IMR-90 (cell line): ENCODE data around the gene FBXL20. TPM values are rescaled to one million over a fixed set of nuclear protein-coding genes. Genes with fewer than 3 reads are reported as not detected.

Experiments
- ATAC-seq: fragments of 200-7000 bp; cut with Tn5 transposase; 2 replicates; pipeline ENCODE4 v1.9.1; 2020; ENCODE audit warnings: low read depth, mild to moderate bottlenecking, moderate library complexity
- BruUV-seq: library from RNA; stranded (reverse); fragments of 400-500 nt; replicated peaks from 2 replicates; lab custom pipeline; 2021; lab: Mats Ljungman, UMichigan
- CTCF ChIA-PET: fragments of 300-600 bp; formaldehyde crosslinking; extraction: SDS; loops from one replicate; lab custom pipeline; 2021; ENCODE audit warnings: antibody characterized with exemption; lab: Yijun Ruan, JAX
- POLR2A ChIA-PET: fragments of 300-600 bp; sonication (Branson Sonifier 250); formaldehyde crosslinking; loops from one replicate; lab custom pipeline; 2022; ENCODE audit warnings: antibody characterized with exemption; ENCODE audit not compliant: unreplicated experiment; lab: Charles Lee
- DNase-seq: peaks from one replicate; pipeline ENCODE4 v3.0.0; 2013
- H2AFZ ChIP-seq: replicated peaks from 2 replicates; pipeline ENCODE3; 2013; ENCODE audit warnings: low read length, mild to moderate bottlenecking; ENCODE audit not compliant: poor library complexity
- H2AK5ac ChIP-seq: 2 replicates; pipeline ENCODE4 v1.6.1; 2013; ENCODE audit warnings: low read depth, low read length, inconsistent platforms
- H2AK9ac ChIP-seq: replicated peaks from 2 replicates; pipeline ENCODE3; 2013; ENCODE audit warnings: mild to moderate bottlenecking, low read depth, low read length, moderate library complexity; ENCODE audit not compliant: poor library complexity
- H2BK120ac ChIP-seq: 2 replicates; pipeline ENCODE4 v1.6.1; 2013; ENCODE audit warnings: low read depth, low read length, inconsistent platforms
- H2BK15ac ChIP-seq: 3 replicates; pipeline ENCODE4 v1.6.1; 2013; ENCODE audit warnings: low read depth, low read length, inconsistent platforms
- H2BK20ac ChIP-seq: 2 replicates; pipeline ENCODE4 v1.6.1; 2013; ENCODE audit warnings: low read depth, mild to moderate bottlenecking, inconsistent platforms, low read length, moderate library complexity
- H2BK5ac ChIP-seq: 2 replicates; pipeline ENCODE4 v1.6.1; 2013; ENCODE audit warnings: mild to moderate bottlenecking, low read depth, low read length, inconsistent platforms; ENCODE audit not compliant: poor library complexity, severe bottlenecking
- H3K14ac ChIP-seq: replicated peaks from 2 replicates; pipeline ENCODE4 v1.6.1; 2013; ENCODE audit warnings: low read depth, low read length, inconsistent platforms
- H3K18ac ChIP-seq: 2 replicates; pipeline ENCODE4 v1.6.1; 2013; ENCODE audit warnings: low read depth, low read length, control low read depth
- H3K23ac ChIP-seq: 2 replicates; pipeline ENCODE4 v1.6.1; 2013; ENCODE audit warnings: low read depth, low read length, inconsistent platforms
- H3K27ac ChIP-seq: 2 replicates; pipeline ENCODE4 v1.5.1; 2013; ENCODE audit warnings: mild to moderate bottlenecking, control low read depth, low read length; ENCODE audit not compliant: insufficient read depth
- H3K27me3 ChIP-seq: 2 replicates; pipeline ENCODE4 v1.6.1; 2013; ENCODE audit warnings: low read length; ENCODE audit not compliant: control insufficient read depth, insufficient read depth
- H3K36me3 ChIP-seq: 2 replicates; pipeline ENCODE4 v1.6.1; 2013; ENCODE audit warnings: low read length, mixed read lengths; ENCODE audit not compliant: control insufficient read depth, insufficient read depth
- H3K4ac ChIP-seq: 2 replicates; pipeline ENCODE4 v1.6.1; 2013; ENCODE audit warnings: low read depth, low read length, inconsistent platforms
- H3K4me1 ChIP-seq: 2 replicates; pipeline ENCODE4 v1.6.1; 2013; ENCODE audit warnings: low read length, mixed read lengths; ENCODE audit not compliant: control insufficient read depth, insufficient read depth
- H3K4me2 ChIP-seq: 2 replicates; pipeline ENCODE4 v1.6.1; 2013; ENCODE audit warnings: low read depth, mild to moderate bottlenecking, control low read depth, low read length, moderate library complexity
- H3K4me3 ChIP-seq: 2 replicates; pipeline ENCODE4 v1.5.1; 2013; ENCODE audit warnings: low read depth, mild to moderate bottlenecking, control low read depth, low read length, moderate library complexity; ENCODE audit not compliant: insufficient read depth
- H3K56ac ChIP-seq: 2 replicates; pipeline ENCODE4 v1.6.1; 2013; ENCODE audit warnings: low read length, inconsistent platforms; ENCODE audit not compliant: insufficient read depth; ENCODE audit errors: extremely low read depth
- H3K79me1 ChIP-seq, 2 experiments: 2 replicates each; pipeline ENCODE4 v1.6.1; 2013; ENCODE audit warnings: low read length in 2 of 2, inconsistent platforms in 1 of 2, low read depth in 1 of 2
- H3K9ac ChIP-seq: 2 replicates; pipeline ENCODE4 v1.6.1; 2013; ENCODE audit warnings: low read depth, low read length, control low read depth
- H3K9me1 ChIP-seq: 2 replicates; pipeline ENCODE4 v1.6.1; 2013; ENCODE audit warnings: low read length, inconsistent platforms; ENCODE audit not compliant: insufficient read depth
- H3K9me3 ChIP-seq: 2 replicates; pipeline ENCODE4 v1.6.1; 2013; ENCODE audit warnings: low read length; ENCODE audit not compliant: control insufficient read depth, insufficient read depth
- H4K20me1 ChIP-seq: 2 replicates; pipeline ENCODE4 v1.6.1; 2013; ENCODE audit warnings: low read length, inconsistent platforms; ENCODE audit not compliant: insufficient read depth
- H4K5ac ChIP-seq: 2 replicates; pipeline ENCODE4 v1.6.1; 2013; ENCODE audit warnings: mild to moderate bottlenecking, low read depth, low read length, control low read depth
- H4K8ac ChIP-seq, 2 experiments: 2 replicates each; pipeline ENCODE4 v1.6.1; 2013; ENCODE audit warnings: low read depth in 2 of 2, low read length in 2 of 2, control low read depth in 1 of 2, inconsistent platforms in 1 of 2
- H4K91ac ChIP-seq: 2 replicates; pipeline ENCODE4 v1.6.1; 2013; ENCODE audit warnings: low read depth, low read length, inconsistent platforms; ENCODE audit not compliant: insufficient read depth
- BHLHE40 ChIP-seq: fragments of 150-350 bp; IDR thresholded peaks from 2 replicates; pipeline ENCODE4 v1.6.1; 2016; ENCODE audit warnings: mild to moderate bottlenecking, low read depth, low read length
- CHD1 ChIP-seq: IDR thresholded peaks from 2 replicates; pipeline ENCODE4 v1.6.1; 2012; ENCODE audit warnings: low read depth, low read length, improper control_type of control experiment
- CTCF ChIP-seq: conservative IDR thresholded peaks from 2 replicates; pipeline ENCODE4 v1.5.1; 2012; ENCODE audit warnings: mild to moderate bottlenecking, low read depth, low read length, improper control_type of control experiment
- ELK1 ChIP-seq: fragments of 150-350 bp; IDR thresholded peaks from 2 replicates; pipeline ENCODE4 v1.6.1; 2016; ENCODE audit warnings: low read depth, mild to moderate bottlenecking, low read length, moderate library complexity, borderline replicate concordance
- FOS ChIP-seq: fragments of 150-350 bp; IDR thresholded peaks from 2 replicates; pipeline ENCODE4 v1.6.1; 2016; ENCODE audit warnings: low read depth, low read length
- NFE2L2 ChIP-seq: fragments of 150-350 bp; IDR thresholded peaks from 2 replicates; pipeline ENCODE4 v1.6.1; 2016; ENCODE audit warnings: low read depth, mild to moderate bottlenecking, low read length
- POLR2A ChIP-seq: IDR thresholded peaks from 2 replicates; pipeline ENCODE4 v1.6.1; 2012; ENCODE audit warnings: mild to moderate bottlenecking, low read depth, low read length
- RAD21 ChIP-seq: IDR thresholded peaks from 2 replicates; pipeline ENCODE4 v1.6.1; 2012; ENCODE audit warnings: low read length, improper control_type of control experiment
- RFX5 ChIP-seq: IDR thresholded peaks from 2 replicates; pipeline ENCODE4 v1.8.0; 2012; ENCODE audit warnings: low read depth, mild to moderate bottlenecking, low read length, moderate library complexity
- SMC3 ChIP-seq: fragments of 150-350 bp; IDR thresholded peaks from 2 replicates; pipeline ENCODE4 v1.6.1; 2016; ENCODE audit warnings: low read depth, mild to moderate bottlenecking, antibody characterized with exemption, low read length, moderate library complexity
- USF2 ChIP-seq: fragments of 150-350 bp; IDR thresholded peaks from 2 replicates; pipeline ENCODE4 v1.6.1; 2017; ENCODE audit warnings: mild to moderate bottlenecking, antibody characterized with exemption, low read length, low read depth
- WGBS, 2 experiments: methylation state at CpG; one replicate each; pipeline versions ENCODE4 v1.1.5 to v1.1.7; 2013; ENCODE audit warnings: missing lambda C conversion rate in 2 of 2; ENCODE audit not compliant: insufficient read length in 1 of 2; ENCODE audit errors: extremely low coverage in 2 of 2; 5-methylcytosine and 5-hydroxymethylcytosine counted together
- dilution Hi-C: fragments of 300-500 bp; cut with HindIII; formaldehyde crosslinking; loops from one replicate; pipeline ENCODE4 v1.14.3; 2018; ENCODE audit warnings: low sequenced_read_pairs; ENCODE audit not compliant: unreplicated experiment
- in situ Hi-C: fragments of 300-500 bp; cut with MboI; formaldehyde crosslinking; loops from 3 replicates; pipeline ENCODE4 v1.14.3; 2019; ENCODE audit warnings: low sequenced_read_pairs, inconsistent platforms, mixed read lengths
- intact Hi-C: fragments of 100-400 bp; cut with micrococcal nuclease; formaldehyde crosslinking; loops from 2 replicates; pipeline ENCODE4 v1.10.0; 2022
- polyA plus RNA-seq, 3 experiments: library from polyadenylated mRNA; depleted of rRNA; stranded (reverse); fragments of >200 nt; gene quantifications; 2 replicates each; pipeline ENCODE4 v1.2.3, GENCODE V29; 2012; ENCODE audit warnings: low replicate concordance in 1 of 3
- total RNA-seq: library from RNA; depleted of rRNA; stranded (reverse); fragments of >200 nt; gene quantifications from 2 replicates; pipeline ENCODE4 v1.2.3, GENCODE V29; 2012

Gene FBXL20
- total and polyA plus RNA-seq, 2 of the 4 experiments (the other 2 are of a cell fraction): 4.1 to 13.8 TPM

GRCh38 chr17:39236450-39236927, 164.9 kb downstream of the FBXL20 start:
- Histone ChIP-seq H3K27me3 (peaks cover 6% of the 10 kb centered on the region), H2AFZ (no peak overlapping the region), H3K56ac (no peak overlapping the region), H4K20me1 (no peaks in the 10 kb centered on the region), H3K27ac (no peak overlapping the region), H3K14ac (no peak overlapping the region), H2BK15ac (no peak overlapping the region), H3K4me2 (no peak overlapping the region), H3K36me3 (no peaks in the 10 kb centered on the region), H3K23ac (no peak overlapping the region), H3K4me1 (peaks cover 3% of the 10 kb centered on the region; the same call in 1 of the 2 replicates), H2BK120ac (no peak overlapping the region), H3K9me3 (no peaks in the 10 kb centered on the region), H3K9ac (no peak overlapping the region), H2BK20ac (no peak overlapping the region), H2AK5ac (no peak overlapping the region), H2AK9ac (no peak overlapping the region), H3K18ac (no peak overlapping the region), H2BK5ac (no peak overlapping the region), H3K4ac (no peak overlapping the region), H3K79me1 (no peaks in the 10 kb centered on the region), H4K8ac (no peak overlapping the region), H4K5ac (no peak overlapping the region), H3K4me3 (no peak overlapping the region), H3K9me1 (no peaks in the 10 kb centered on the region), H4K91ac (no peak overlapping the region)
- TF ChIP-seq RAD21 (no peak), ELK1 (no peak), BHLHE40 (no peak), CTCF (no peak), USF2 (no peak), RFX5 (no peak), FOS (no peak), SMC3 (no peak), POLR2A (no peak), NFE2L2 (no peak), CHD1 (no peak)
- intact Hi-C loops (loop anchor here (10.0 kb wide), 1 partner anchor 172 kb away; no protein-coding TSS in a partner anchor), in situ Hi-C loops (no loop called here), dilution Hi-C loops (no loop called here)
- CTCF ChIA-PET: interaction anchor here (0.6 to 1.5 kb wide), 6 partner anchors 8 to 253 kb away, joined by 3 to 7 read pairs (median 3); no protein-coding TSS in a partner anchor
- POLR2A ChIA-PET: interaction anchor here (0.6 kb wide), 1 partner anchor 87 kb away, joined by 11 read pairs; no protein-coding TSS in a partner anchor
- no CpG with 5 or more reads among the region's 5 CpGs for WGBS, 2 experiments
- no peak for ATAC-seq
- no TSS peak for BruUV-seq
- DNase-seq: no peak
